AG09309 (cell line): ENCODE results near the gene PABPN1.
A peak's percentile ranks its signal among the peaks of the same experiment; 100 is the strongest.
"Not testable (repeated sequence)": the region's sequence is repeated elsewhere in the genome, so short reads cannot be mapped to it uniquely, and the experiment has no call there.

Experiments used
- DNase-seq: peaks from one replicate; pipeline ENCODE4 v3.0.0-alpha.2; 2010; ENCODE audit warnings: low read depth
- H3K4me3 ChIP-seq: 2 replicates; pipeline ENCODE4 v1.5.1; 2011; ENCODE audit warnings: mild to moderate bottlenecking, low read depth, low read length, moderate library complexity; ENCODE audit not compliant: control insufficient read depth
- CTCF ChIP-seq: IDR thresholded peaks from 2 replicates; pipeline ENCODE4 v1.5.1; 2011; ENCODE audit warnings: mild to moderate bottlenecking, low read depth, low read length, inconsistent platforms; ENCODE audit not compliant: insufficient read depth, control insufficient read depth; ENCODE audit errors: missing control alignments

PABPN1 gene

GRCh38 chr14:23320584-23321571 is at the start of gene PABPN1:
PABPN1 (plus strand) TSS chr14:23321457; CDS start chr14:23321470, 13 bp downstream.
- no peak for TF ChIP-seq CTCF

GRCh38 chr14:23275412-23275811 is 45.8 kb upstream of the PABPN1 start:
- no peak for DNase-seq
- no peak for TF ChIP-seq CTCF
- no peak overlapping the region for H3K4me3 ChIP-seq

More at GRCh38 chr14:23320584-23321571, at the start of gene PABPN1:
- DNase-seq, result peak; percentile 100
- H3K4me3 ChIP-seq, result peak within 1 kb of the TSS; percentile 72

GRCh38 chr14:23277189-23277588 is 44.1 kb upstream of the PABPN1 start:
- H3K4me3 ChIP-seq, result no peak overlapping the region
- no peak for TF ChIP-seq CTCF
- no peak for DNase-seq

GRCh38 chr14:23277928-23278327 is 43.3 kb upstream of the PABPN1 start:
- H3K4me3 ChIP-seq, DNase-seq: not testable (repeated sequence)

- TF ChIP-seq CTCF, result no peak
- H3K4me3 ChIP-seq, result no peak overlapping the region
- DNase-seq, result no peak
These were observed 40.0 kb upstream of the PABPN1 start for GRCh38 chr14:23281247-23281646.

- DNase-seq, result no peak
- H3K4me3 ChIP-seq, result peak overlapping the region; percentile 87
- TF ChIP-seq CTCF, result no peak
These were observed 36.4 kb upstream of the PABPN1 start for GRCh38 chr14:23284654-23285529.
